Lower lobe of right lung (tissue), 2 donors: Measurements from ENCODE around the gene SSH2. TPM values are rescaled to one million over a fixed set of nuclear protein-coding genes. Genes with fewer than 3 reads are reported as not detected.

Experiments
- ATAC-seq, 2 donors: fragments of 200-7000 bp; cut with Tn5 transposase; one replicate each; pipeline ENCODE4 v1.9.1; 2020 to 2022; ENCODE audit warnings: mild to moderate bottlenecking in 2 of 2, moderate library complexity in 2 of 2
- DNase-seq: peaks from one replicate; pipeline ENCODE4 v3.0.0-alpha.2; 2020
- H3K27ac ChIP-seq: fragments of 200-600 bp; one replicate; pipeline ENCODE4 v1.8.0; 2022
- H3K27me3 ChIP-seq: fragments of 200-600 bp; one replicate; pipeline ENCODE4 v1.8.0; 2022; ENCODE audit warnings: low read depth
- H3K36me3 ChIP-seq: fragments of 200-600 bp; one replicate; pipeline ENCODE4 v1.8.0; 2022; ENCODE audit warnings: mild to moderate bottlenecking
- H3K4me1 ChIP-seq: fragments of 200-600 bp; one replicate; pipeline ENCODE4 v1.8.0; 2022
- H3K4me3 ChIP-seq: fragments of 200-600 bp; one replicate; pipeline ENCODE4 v1.8.0; 2022; ENCODE audit warnings: mild to moderate bottlenecking
- H3K9me3 ChIP-seq: fragments of 200-600 bp; one replicate; pipeline ENCODE4 v1.8.0; 2022
- intact Hi-C: fragments of 100-400 bp; cut with DNase I; formaldehyde crosslinking; loops from one replicate; pipeline ENCODE4 v1.11.0; 2022
- total RNA-seq: library from RNA; stranded (reverse); fragmentation: NEBNext Ultra II Directional; extraction: Animal tissue kit (Norgen Biotek cat#: 25700); gene quantifications from one replicate; pipeline ENCODE4 v1.2.1, GENCODE V29; 2021
- TF ChIP-seq, protein P1 (sequence below): fragments of 200-600 bp; IDR thresholded peaks from one replicate; pipeline ENCODE4 v1.8.0; 2022; ENCODE audit warnings: antibody characterized with exemption, mild to moderate bottlenecking
- donor health status: DM: no; HTN: yes; CAD: no; lungs with severe emphysema.

The SSH2 gene
- total RNA-seq, 1 donor from 2014 or later, result 105 TPM

DNA sequence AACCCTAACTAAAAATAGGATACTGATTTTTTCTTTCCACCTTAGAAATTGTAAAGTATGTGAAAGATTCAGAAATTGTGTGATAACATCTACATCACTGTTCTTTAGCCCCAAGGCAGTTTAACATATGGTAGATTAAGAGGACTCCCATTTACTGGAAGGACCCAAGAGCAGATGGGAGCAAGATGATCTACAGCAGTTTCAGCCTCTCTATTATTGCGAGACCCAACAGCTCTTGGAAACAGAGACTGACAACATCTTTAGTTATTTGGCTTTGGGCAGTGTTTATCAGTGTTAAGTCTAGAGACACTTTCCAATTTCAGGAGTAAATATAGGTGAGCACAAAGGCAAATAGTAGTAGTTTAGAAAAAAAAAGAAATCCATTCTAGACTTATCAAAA lies 182.4 kb downstream of the SSH2 start:
- H3K27me3 ChIP-seq, result no peaks in the 10 kb centered on the region
- DNase-seq (no peak), ATAC-seq (no peak)
- H3K27ac ChIP-seq, result no peak overlapping the region
- H3K36me3 ChIP-seq, result peaks cover 27% of the 10 kb centered on the region
- H3K9me3 ChIP-seq, result no peaks in the 10 kb centered on the region
- intact Hi-C loops, result no loop called here
- peaks cover 48% of the 10 kb centered on the region for H3K4me1 ChIP-seq
- TF ChIP-seq, protein P1, sequence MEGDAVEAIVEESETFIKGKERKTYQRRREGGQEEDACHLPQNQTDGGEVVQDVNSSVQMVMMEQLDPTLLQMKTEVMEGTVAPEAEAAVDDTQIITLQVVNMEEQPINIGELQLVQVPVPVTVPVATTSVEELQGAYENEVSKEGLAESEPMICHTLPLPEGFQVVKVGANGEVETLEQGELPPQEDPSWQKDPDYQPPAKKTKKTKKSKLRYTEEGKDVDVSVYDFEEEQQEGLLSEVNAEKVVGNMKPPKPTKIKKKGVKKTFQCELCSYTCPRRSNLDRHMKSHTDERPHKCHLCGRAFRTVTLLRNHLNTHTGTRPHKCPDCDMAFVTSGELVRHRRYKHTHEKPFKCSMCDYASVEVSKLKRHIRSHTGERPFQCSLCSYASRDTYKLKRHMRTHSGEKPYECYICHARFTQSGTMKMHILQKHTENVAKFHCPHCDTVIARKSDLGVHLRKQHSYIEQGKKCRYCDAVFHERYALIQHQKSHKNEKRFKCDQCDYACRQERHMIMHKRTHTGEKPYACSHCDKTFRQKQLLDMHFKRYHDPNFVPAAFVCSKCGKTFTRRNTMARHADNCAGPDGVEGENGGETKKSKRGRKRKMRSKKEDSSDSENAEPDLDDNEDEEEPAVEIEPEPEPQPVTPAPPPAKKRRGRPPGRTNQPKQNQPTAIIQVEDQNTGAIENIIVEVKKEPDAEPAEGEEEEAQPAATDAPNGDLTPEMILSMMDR, result no peak
- no peak overlapping the region for H3K4me3 ChIP-seq

GRCh38 chr17:29746669-29747068 lies 183.4 kb downstream of the SSH2 start:
- Histone ChIP-seq H3K27me3 (no peaks in the 10 kb centered on the region), H3K36me3 (peaks cover 21% of the 10 kb centered on the region), H3K9me3 (no peaks in the 10 kb centered on the region), H3K4me3 (no peak overlapping the region), H3K27ac (no peak overlapping the region), H3K4me1 (peaks cover 57% of the 10 kb centered on the region)
- ATAC-seq (no peak), DNase-seq (no peak)
- TF ChIP-seq, protein P1, result no peak
- intact Hi-C loops, result no loop called here

DNA sequence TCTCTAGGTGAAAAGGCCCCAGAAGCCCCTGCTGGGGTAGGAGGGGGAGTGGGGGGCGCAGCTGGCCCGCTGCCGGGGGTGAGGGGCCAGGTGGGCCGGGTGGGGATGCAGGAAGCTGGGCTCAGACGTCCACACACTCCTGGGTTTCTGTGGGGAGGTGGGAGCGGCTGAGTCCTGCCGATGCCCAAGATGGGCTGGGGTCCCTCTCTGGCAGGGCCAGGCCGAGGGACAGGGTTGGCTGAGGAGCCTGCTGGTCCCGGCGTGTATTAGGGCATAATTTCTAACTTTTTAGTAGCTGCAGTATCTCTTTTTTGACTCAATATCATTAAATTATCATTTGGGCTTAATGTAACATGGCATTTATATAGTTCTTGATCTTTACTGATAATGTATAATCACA lies 185.9 kb downstream of the SSH2 start:
- ATAC-seq, result peak in 1 of 2 donors; percentile 32
- DNase-seq, result no peak
- Histone ChIP-seq H3K27ac (peak overlapping the region; percentile 46), H3K27me3 (no peaks in the 10 kb centered on the region), H3K36me3 (peaks cover 4% of the 10 kb centered on the region), H3K9me3 (no peaks in the 10 kb centered on the region), H3K4me3 (no peak overlapping the region), H3K4me1 (peaks cover 78% of the 10 kb centered on the region)
- intact Hi-C loops, result no loop called here
- TF ChIP-seq, protein P1, result no peak

GRCh38 chr17:29742210-29742513 lies 187.9 kb downstream of the SSH2 start:
- no peaks in the 10 kb centered on the region for H3K27me3 ChIP-seq
- DNase-seq, result no peak
- peak in 1 of 2 donors; percentile 38 for ATAC-seq
- H3K4me1 ChIP-seq, result peaks cover 65% of the 10 kb centered on the region
- H3K4me3 ChIP-seq, result no peak overlapping the region
- intact Hi-C loops, result no loop called here
- no peaks in the 10 kb centered on the region for H3K9me3 ChIP-seq
- no peaks in the 10 kb centered on the region for H3K36me3 ChIP-seq
- TF ChIP-seq, protein P1, result no peak
- no peak overlapping the region for H3K27ac ChIP-seq

DNA sequence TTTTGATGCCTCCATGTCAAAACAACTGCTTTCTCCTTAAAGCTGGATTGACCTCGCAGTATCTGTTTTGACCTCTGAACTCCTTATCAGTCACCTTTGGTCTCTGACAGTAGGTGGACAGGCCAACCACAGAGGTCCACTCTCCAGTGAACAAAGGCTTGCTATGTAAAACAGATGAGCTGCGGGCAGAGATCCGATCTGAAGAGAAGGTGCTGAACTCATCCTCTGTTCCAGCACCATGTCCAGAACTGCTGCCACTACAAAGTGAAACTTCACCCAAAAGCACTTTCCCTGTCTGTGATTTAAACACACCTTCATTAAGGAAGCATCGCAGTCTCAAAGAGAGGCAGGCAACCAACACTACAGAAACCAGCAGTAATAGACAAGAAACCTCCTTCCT lies 190.0 kb downstream of the SSH2 start:
- no peaks in the 10 kb centered on the region for H3K27me3 ChIP-seq
- peak overlapping the region; percentile 27 for H3K27ac ChIP-seq
- ATAC-seq, result no peak
- H3K36me3 ChIP-seq, result peaks cover 9% of the 10 kb centered on the region
- TF ChIP-seq, protein P1, result no peak
- no peak for DNase-seq
- peaks cover 51% of the 10 kb centered on the region for H3K4me1 ChIP-seq
- no peak overlapping the region for H3K4me3 ChIP-seq
- H3K9me3 ChIP-seq, result no peaks in the 10 kb centered on the region
- intact Hi-C loops, result no loop called here

GRCh38 chr17:29734640-29735039 lies 195.4 kb downstream of the SSH2 start:
- H3K36me3 ChIP-seq, result peaks cover 9% of the 10 kb centered on the region
- DNase-seq (no peak), ATAC-seq (no peak)
- H3K4me1 ChIP-seq, result peaks cover 21% of the 10 kb centered on the region
- H3K27ac ChIP-seq, result no peak overlapping the region
- H3K4me3 ChIP-seq, result no peak overlapping the region
- no peaks in the 10 kb centered on the region for H3K9me3 ChIP-seq
- TF ChIP-seq, protein P1, result no peak
- no peaks in the 10 kb centered on the region for H3K27me3 ChIP-seq
- intact Hi-C loops, result no loop called here
